GM12878 (cell line): ENCODE measurements around the gene MOV10L1. TPM values are rescaled to one million over a fixed set of nuclear protein-coding genes. Genes with fewer than 3 reads are reported as not detected.
A peak's percentile ranks its signal among the peaks of the same experiment; 100 is the strongest.

Source experiments
- ATAC-seq: fragments of 200-7000 bp; cut with Tn5 transposase; 3 replicates; pipeline ENCODE4 v1.9.1; 2020; ENCODE audit warnings: mild to moderate bottlenecking, moderate library complexity
- BruUV-seq: library from RNA; stranded (reverse); fragments of 400-500 nt; replicated peaks from 2 replicates; lab custom pipeline; 2021; lab: Mats Ljungman, UMichigan
- CTCF ChIA-PET: fragments of 300-600 bp; sonication (Branson Sonifier 250); formaldehyde crosslinking; extraction: SDS; loops from one replicate; lab custom pipeline; 2021; ENCODE audit warnings: inconsistent platforms; lab: Yijun Ruan, JAX
- POLR2A ChIA-PET: fragments of 350-600 bp; formaldehyde crosslinking; extraction: SDS; loops from one replicate; lab custom pipeline; 2021; ENCODE audit warnings: inconsistent platforms; lab: Charles Lee
- RAD21 ChIA-PET: fragments of 300-600 bp; sonication (Branson Sonifier 250); formaldehyde crosslinking; loops from one replicate; lab custom pipeline; 2023; ENCODE audit warnings: antibody characterized with exemption; ENCODE audit not compliant: unreplicated experiment; lab: Charles Lee
- SMC1A ChIA-PET: fragments of 300-600 bp; sonication (Branson Sonifier 250); formaldehyde crosslinking; loops from one replicate; lab custom pipeline; 2023; ENCODE audit not compliant: unreplicated experiment, uncharacterized antibody; lab: Charles Lee
- DNase-seq: peaks from one replicate; pipeline ENCODE4 v3.0.0-alpha.2; 2011; ENCODE audit warnings: low read depth, low spot score
- FAIRE-seq: peaks from 3 replicates; lab custom pipeline; 2011; peaks lifted over from hg19 to GRCh38; lab: Jason Lieb, UNC
- H2AFZ ChIP-seq: 2 replicates; pipeline ENCODE4 v1.6.0; 2011; ENCODE audit warnings: low read depth, low read length, control low read depth; ENCODE audit not compliant: control insufficient read depth
- H3K27ac ChIP-seq: 2 replicates; pipeline ENCODE4 v1.5.1; 2011; ENCODE audit warnings: control low read depth; ENCODE audit not compliant: control insufficient read depth, insufficient read depth
- H3K27me3 ChIP-seq, 2 experiments: replicated peaks in 1 of 2; 2 replicates each; pipeline versions ENCODE4 v1.6.0 to v1.6.1; 2011; ENCODE audit warnings: low read length in 1 of 2; ENCODE audit not compliant: control insufficient read depth in 2 of 2, insufficient read depth in 2 of 2
- H3K36me3 ChIP-seq, 2 experiments: 2 replicates each; pipeline ENCODE4 v1.5.1; 2011; ENCODE audit warnings: low read length in 1 of 2; ENCODE audit not compliant: control insufficient read depth in 2 of 2, insufficient read depth in 2 of 2
- H3K4me1 ChIP-seq: 2 replicates; pipeline ENCODE4 v1.6.1; 2011; ENCODE audit warnings: mild to moderate bottlenecking, low read length, moderate library complexity, mixed read lengths; ENCODE audit not compliant: control insufficient read depth, insufficient read depth
- H3K4me2 ChIP-seq: 2 replicates; pipeline ENCODE4 v1.6.0; 2011; ENCODE audit warnings: control low read depth; ENCODE audit not compliant: control insufficient read depth, insufficient read depth
- H3K4me3 ChIP-seq: fragments of 200-600 bp; sonication (generic); 2 replicates; pipeline ENCODE4 v1.5.1; 2016
- H3K79me2 ChIP-seq: 2 replicates; pipeline ENCODE4 v1.6.0; 2011; ENCODE audit warnings: low read length; ENCODE audit not compliant: control insufficient read depth, insufficient read depth
- H3K9ac ChIP-seq: 2 replicates; pipeline ENCODE4 v1.8.0; 2011; ENCODE audit warnings: low read length, control low read depth, mixed read lengths; ENCODE audit not compliant: control insufficient read depth, insufficient read depth
- H3K9me3 ChIP-seq: replicated peaks from 3 replicates; pipeline ENCODE4 v1.5.1; 2011; ENCODE audit warnings: mild to moderate bottlenecking, low read length; ENCODE audit not compliant: control insufficient read depth, insufficient read depth
- H4K20me1 ChIP-seq: 2 replicates; pipeline ENCODE4 v1.6.0; 2011; ENCODE audit not compliant: control insufficient read depth, insufficient read depth
- GATAD2B ChIP-seq: fragments of 450-650 bp; conservative IDR thresholded peaks from 2 replicates; pipeline ENCODE4 v1.6.1; 2017; ENCODE audit warnings: low read depth, mild to moderate bottlenecking, moderate library complexity
- NR2F1 ChIP-seq: fragments of 450-650 bp; conservative IDR thresholded peaks from 2 replicates; pipeline ENCODE4 v1.6.1; 2017; ENCODE audit warnings: mild to moderate bottlenecking
- WGBS: methylation state at CpG from one replicate; pipeline ENCODE4 v1.1.6; 2016; ENCODE audit warnings: low lambda C conversion rate; ENCODE audit not compliant: insufficient replicate concordance, insufficient coverage; ENCODE audit errors: missing lambda C conversion rate; 5-methylcytosine and 5-hydroxymethylcytosine counted together
- in situ Hi-C: fragments of 300-500 bp; cut with MboI; formaldehyde crosslinking; loops from 9 replicates; pipeline ENCODE4 v1.14.3; 2018; ENCODE audit warnings: mixed read lengths
- intact Hi-C: fragments of 100-400 bp; cut with micrococcal nuclease; formaldehyde crosslinking; loops from one replicate; pipeline ENCODE4 v1.14.2; 2022; ENCODE audit not compliant: unreplicated experiment
- polyA plus RNA-seq, 11 experiments: library from polyadenylated mRNA; depleted of rRNA in 4 of 11; unstranded in 6 of 11; stranded (reverse) in 5 of 11; fragments of >200 nt; fragmentation: Nextera tagmentation in 4 of 11; fragmentation: Illumina TruSeq in 1 of 11; extraction: Ambion mirVana in 4 of 11; extraction: Trizol in 1 of 11; gene quantifications; 1 replicate in 1 of 11; 2 replicates in 10 of 11; pipeline versions ENCODE4 v1.2.1 to v1.2.3, GENCODE V29; 2011 to 2016; ENCODE audit warnings: inconsistent platforms in 2 of 11, missing spikeins in 2 of 11, low read depth in 1 of 11
- total RNA-seq, 4 experiments: library from RNA; depleted of rRNA in 3 of 4; stranded (reverse); fragments of >200 nt in 3 of 4; fragmentation: Illumina TruSeq in 1 of 4; extraction: Trizol in 1 of 4; gene quantifications; 2 replicates each; pipeline versions ENCODE4 v1.2.1 to v1.2.3, GENCODE V29; 2013 to 2021
- TF ChIP-seq, protein P1 (sequence below): fragments of 450-650 bp; IDR thresholded peaks from 2 replicates; pipeline ENCODE4 v1.6.1; 2017; ENCODE audit warnings: mild to moderate bottlenecking, low read depth, inconsistent platforms; ENCODE audit not compliant: poor library complexity, severe bottlenecking

Gene MOV10L1
- total and polyA plus RNA-seq, 10 of the 15 experiments (the other 5 are each of a cell fraction or from before 2014, with no cell fraction given) = 0.22 TPM; not detected in 9

DNA sequence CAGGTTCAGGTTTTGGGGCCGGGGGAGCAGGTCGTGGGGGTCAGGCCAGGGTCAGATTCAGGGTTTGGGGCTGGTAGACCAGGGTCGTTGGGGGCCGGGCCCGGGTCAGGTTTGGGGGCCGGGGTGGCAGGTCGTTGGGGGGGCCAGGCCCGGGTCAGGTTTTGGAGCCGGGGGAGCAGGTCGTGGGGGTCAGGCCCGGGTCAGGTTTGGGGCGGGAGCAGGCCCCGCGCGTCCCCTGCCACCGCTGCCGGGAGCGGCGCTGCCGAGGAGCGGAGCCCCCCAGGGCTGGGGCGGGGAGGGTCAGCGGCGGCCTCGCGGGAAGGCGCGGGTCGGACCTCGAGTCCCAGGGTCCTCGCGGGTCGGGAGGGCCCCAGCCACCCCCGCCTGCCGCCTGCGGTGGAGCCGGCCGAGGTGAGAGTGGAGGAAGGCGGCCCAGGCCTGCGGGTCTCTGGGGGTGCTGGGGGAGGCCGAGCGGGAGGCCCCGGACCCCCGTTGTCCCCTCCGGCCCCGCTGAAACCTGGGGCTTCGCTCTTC lies 96.4 kb downstream of the MOV10L1 start:
- ChIA-PET SMC1A (interaction anchor here (1.2 kb wide), 1 partner anchor 37 kb away, joined by 3 read pairs; no protein-coding TSS in a partner anchor), POLR2A (interaction anchor here (1.0 to 1.1 kb wide), 2 partner anchors 55 to 377 kb away, joined by 3 to 4 read pairs; partner anchors contain the start of gene SYCE3), CTCF (interaction anchor here (1.3 to 1.6 kb wide), 2 partner anchors 18 to 256 kb away, joined by 4 to 5 read pairs; no protein-coding TSS in a partner anchor), RAD21 (interaction anchor here (1.4 kb wide), 1 partner anchor 10 kb away, joined by 3 read pairs; no protein-coding TSS in a partner anchor)
- peaks cover 49% of the 10 kb centered on the region for H3K79me2 ChIP-seq
- peak overlapping the region; percentile 81 for H3K4me3 ChIP-seq
- no TSS peak for BruUV-seq
- H3K4me1 ChIP-seq = peaks cover 41% of the 10 kb centered on the region
- no peak for DNase-seq
- no peaks in the 10 kb centered on the region for H3K27me3 ChIP-seq
- peaks cover 0 to 2% of the 10 kb centered on the region in 2 experiments; a peak in 2 of 4 replicates for H3K36me3 ChIP-seq
- peak overlapping the region; percentile 92 for H3K4me2 ChIP-seq
- in situ Hi-C loops (no loop called here), intact Hi-C loops (loop anchor here (5.0 kb wide), 1 partner anchor 224 kb away; the partner anchor contains the start of gene PIM3)
- 2% methylated on average over 22 of the region's 47 CpGs for WGBS
- H3K27ac ChIP-seq = peak overlapping the region; percentile 89
- H2AFZ ChIP-seq = no peak overlapping the region
- no peak for FAIRE-seq
- H3K9ac ChIP-seq = peak overlapping the region; percentile 97
- H3K9me3 ChIP-seq = no peaks in the 10 kb centered on the region
- no peak for ATAC-seq
- H4K20me1 ChIP-seq = no peaks in the 10 kb centered on the region
- TF ChIP-seq, protein P1, sequence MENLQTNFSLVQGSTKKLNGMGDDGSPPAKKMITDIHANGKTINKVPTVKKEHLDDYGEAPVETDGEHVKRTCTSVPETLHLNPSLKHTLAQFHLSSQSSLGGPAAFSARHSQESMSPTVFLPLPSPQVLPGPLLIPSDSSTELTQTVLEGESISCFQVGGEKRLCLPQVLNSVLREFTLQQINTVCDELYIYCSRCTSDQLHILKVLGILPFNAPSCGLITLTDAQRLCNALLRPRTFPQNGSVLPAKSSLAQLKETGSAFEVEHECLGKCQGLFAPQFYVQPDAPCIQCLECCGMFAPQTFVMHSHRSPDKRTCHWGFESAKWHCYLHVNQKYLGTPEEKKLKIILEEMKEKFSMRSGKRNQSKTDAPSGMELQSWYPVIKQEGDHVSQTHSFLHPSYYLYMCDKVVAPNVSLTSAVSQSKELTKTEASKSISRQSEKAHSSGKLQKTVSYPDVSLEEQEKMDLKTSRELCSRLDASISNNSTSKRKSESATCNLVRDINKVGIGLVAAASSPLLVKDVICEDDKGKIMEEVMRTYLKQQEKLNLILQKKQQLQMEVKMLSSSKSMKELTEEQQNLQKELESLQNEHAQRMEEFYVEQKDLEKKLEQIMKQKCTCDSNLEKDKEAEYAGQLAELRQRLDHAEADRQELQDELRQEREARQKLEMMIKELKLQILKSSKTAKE = no peak
- TF ChIP-seq NR2F1 (peak; percentile 87), GATAD2B (0 out of 2 replicates have a peak, but pooled peaks have one; percentile 44)
